IMR-90 (cell line): ENCODE data around the gene PLA2G4D. TPM values are rescaled to one million over a fixed set of nuclear protein-coding genes. Genes with fewer than 3 reads are reported as not detected.

Experiments used
- ATAC-seq: fragments of 200-7000 bp; cut with Tn5 transposase; 2 replicates; pipeline ENCODE4 v1.9.1; 2020; ENCODE audit warnings: low read depth, mild to moderate bottlenecking, moderate library complexity
- BruUV-seq: library from RNA; stranded (reverse); fragments of 400-500 nt; replicated peaks from 2 replicates; lab custom pipeline; 2021; lab: Mats Ljungman, UMichigan
- CTCF ChIA-PET: fragments of 300-600 bp; formaldehyde crosslinking; extraction: SDS; loops from one replicate; lab custom pipeline; 2021; ENCODE audit warnings: antibody characterized with exemption; lab: Yijun Ruan, JAX
- POLR2A ChIA-PET: fragments of 300-600 bp; sonication (Branson Sonifier 250); formaldehyde crosslinking; loops from one replicate; lab custom pipeline; 2022; ENCODE audit warnings: antibody characterized with exemption; ENCODE audit not compliant: unreplicated experiment; lab: Charles Lee
- DNase-seq: peaks from one replicate; pipeline ENCODE4 v3.0.0; 2013
- H2AFZ ChIP-seq: replicated peaks from 2 replicates; pipeline ENCODE3; 2013; ENCODE audit warnings: low read length, mild to moderate bottlenecking; ENCODE audit not compliant: poor library complexity
- H2AK5ac ChIP-seq: 2 replicates; pipeline ENCODE4 v1.6.1; 2013; ENCODE audit warnings: low read depth, low read length, inconsistent platforms
- H2AK9ac ChIP-seq: replicated peaks from 2 replicates; pipeline ENCODE3; 2013; ENCODE audit warnings: mild to moderate bottlenecking, low read depth, low read length, moderate library complexity; ENCODE audit not compliant: poor library complexity
- H2BK120ac ChIP-seq: 2 replicates; pipeline ENCODE4 v1.6.1; 2013; ENCODE audit warnings: low read depth, low read length, inconsistent platforms
- H2BK15ac ChIP-seq: 3 replicates; pipeline ENCODE4 v1.6.1; 2013; ENCODE audit warnings: low read depth, low read length, inconsistent platforms
- H2BK20ac ChIP-seq: 2 replicates; pipeline ENCODE4 v1.6.1; 2013; ENCODE audit warnings: low read depth, mild to moderate bottlenecking, inconsistent platforms, low read length, moderate library complexity
- H2BK5ac ChIP-seq: 2 replicates; pipeline ENCODE4 v1.6.1; 2013; ENCODE audit warnings: mild to moderate bottlenecking, low read depth, low read length, inconsistent platforms; ENCODE audit not compliant: poor library complexity, severe bottlenecking
- H3K14ac ChIP-seq: replicated peaks from 2 replicates; pipeline ENCODE4 v1.6.1; 2013; ENCODE audit warnings: low read depth, low read length, inconsistent platforms
- H3K18ac ChIP-seq: 2 replicates; pipeline ENCODE4 v1.6.1; 2013; ENCODE audit warnings: low read depth, low read length, control low read depth
- H3K23ac ChIP-seq: 2 replicates; pipeline ENCODE4 v1.6.1; 2013; ENCODE audit warnings: low read depth, low read length, inconsistent platforms
- H3K27ac ChIP-seq: 2 replicates; pipeline ENCODE4 v1.5.1; 2013; ENCODE audit warnings: mild to moderate bottlenecking, control low read depth, low read length; ENCODE audit not compliant: insufficient read depth
- H3K27me3 ChIP-seq: 2 replicates; pipeline ENCODE4 v1.6.1; 2013; ENCODE audit warnings: low read length; ENCODE audit not compliant: control insufficient read depth, insufficient read depth
- H3K36me3 ChIP-seq: 2 replicates; pipeline ENCODE4 v1.6.1; 2013; ENCODE audit warnings: low read length, mixed read lengths; ENCODE audit not compliant: control insufficient read depth, insufficient read depth
- H3K4ac ChIP-seq: 2 replicates; pipeline ENCODE4 v1.6.1; 2013; ENCODE audit warnings: low read depth, low read length, inconsistent platforms
- H3K4me1 ChIP-seq: 2 replicates; pipeline ENCODE4 v1.6.1; 2013; ENCODE audit warnings: low read length, mixed read lengths; ENCODE audit not compliant: control insufficient read depth, insufficient read depth
- H3K4me2 ChIP-seq: 2 replicates; pipeline ENCODE4 v1.6.1; 2013; ENCODE audit warnings: low read depth, mild to moderate bottlenecking, control low read depth, low read length, moderate library complexity
- H3K4me3 ChIP-seq: 2 replicates; pipeline ENCODE4 v1.5.1; 2013; ENCODE audit warnings: low read depth, mild to moderate bottlenecking, control low read depth, low read length, moderate library complexity; ENCODE audit not compliant: insufficient read depth
- H3K56ac ChIP-seq: 2 replicates; pipeline ENCODE4 v1.6.1; 2013; ENCODE audit warnings: low read length, inconsistent platforms; ENCODE audit not compliant: insufficient read depth; ENCODE audit errors: extremely low read depth
- H3K79me1 ChIP-seq, 2 experiments: 2 replicates each; pipeline ENCODE4 v1.6.1; 2013; ENCODE audit warnings: low read length in 2 of 2, inconsistent platforms in 1 of 2, low read depth in 1 of 2
- H3K9ac ChIP-seq: 2 replicates; pipeline ENCODE4 v1.6.1; 2013; ENCODE audit warnings: low read depth, low read length, control low read depth
- H3K9me1 ChIP-seq: 2 replicates; pipeline ENCODE4 v1.6.1; 2013; ENCODE audit warnings: low read length, inconsistent platforms; ENCODE audit not compliant: insufficient read depth
- H3K9me3 ChIP-seq: 2 replicates; pipeline ENCODE4 v1.6.1; 2013; ENCODE audit warnings: low read length; ENCODE audit not compliant: control insufficient read depth, insufficient read depth
- H4K20me1 ChIP-seq: 2 replicates; pipeline ENCODE4 v1.6.1; 2013; ENCODE audit warnings: low read length, inconsistent platforms; ENCODE audit not compliant: insufficient read depth
- H4K5ac ChIP-seq: 2 replicates; pipeline ENCODE4 v1.6.1; 2013; ENCODE audit warnings: mild to moderate bottlenecking, low read depth, low read length, control low read depth
- H4K8ac ChIP-seq, 2 experiments: 2 replicates each; pipeline ENCODE4 v1.6.1; 2013; ENCODE audit warnings: low read depth in 2 of 2, low read length in 2 of 2, control low read depth in 1 of 2, inconsistent platforms in 1 of 2
- H4K91ac ChIP-seq: 2 replicates; pipeline ENCODE4 v1.6.1; 2013; ENCODE audit warnings: low read depth, low read length, inconsistent platforms; ENCODE audit not compliant: insufficient read depth
- BHLHE40 ChIP-seq: fragments of 150-350 bp; IDR thresholded peaks from 2 replicates; pipeline ENCODE4 v1.6.1; 2016; ENCODE audit warnings: mild to moderate bottlenecking, low read depth, low read length
- CEBPB ChIP-seq: IDR thresholded peaks from 2 replicates; pipeline ENCODE4 v1.6.1; 2012; ENCODE audit warnings: low read depth, low read length, improper control_type of control experiment
- CHD1 ChIP-seq: IDR thresholded peaks from 2 replicates; pipeline ENCODE4 v1.6.1; 2012; ENCODE audit warnings: low read depth, low read length, improper control_type of control experiment
- CTCF ChIP-seq: conservative IDR thresholded peaks from 2 replicates; pipeline ENCODE4 v1.5.1; 2012; ENCODE audit warnings: mild to moderate bottlenecking, low read depth, low read length, improper control_type of control experiment
- ELK1 ChIP-seq: fragments of 150-350 bp; IDR thresholded peaks from 2 replicates; pipeline ENCODE4 v1.6.1; 2016; ENCODE audit warnings: low read depth, mild to moderate bottlenecking, low read length, moderate library complexity, borderline replicate concordance
- FOS ChIP-seq: fragments of 150-350 bp; IDR thresholded peaks from 2 replicates; pipeline ENCODE4 v1.6.1; 2016; ENCODE audit warnings: low read depth, low read length
- MAFK ChIP-seq: IDR thresholded peaks from 2 replicates; pipeline ENCODE4 v1.6.1; 2012; ENCODE audit warnings: low read depth, low read length, improper control_type of control experiment
- MAZ ChIP-seq: IDR thresholded peaks from 2 replicates; pipeline ENCODE4 v1.6.1; 2012; ENCODE audit warnings: low read depth, mild to moderate bottlenecking, low read length, improper control_type of control experiment, moderate library complexity, borderline replicate concordance
- MXI1 ChIP-seq: IDR thresholded peaks from 2 replicates; pipeline ENCODE4 v1.6.1; 2012; ENCODE audit warnings: low read depth, mild to moderate bottlenecking, low read length, moderate library complexity, borderline replicate concordance
- NFE2L2 ChIP-seq: fragments of 150-350 bp; IDR thresholded peaks from 2 replicates; pipeline ENCODE4 v1.6.1; 2016; ENCODE audit warnings: low read depth, mild to moderate bottlenecking, low read length
- POLR2A ChIP-seq: IDR thresholded peaks from 2 replicates; pipeline ENCODE4 v1.6.1; 2012; ENCODE audit warnings: mild to moderate bottlenecking, low read depth, low read length
- RAD21 ChIP-seq: IDR thresholded peaks from 2 replicates; pipeline ENCODE4 v1.6.1; 2012; ENCODE audit warnings: low read length, improper control_type of control experiment
- RCOR1 ChIP-seq: IDR thresholded peaks from 2 replicates; pipeline ENCODE4 v1.6.1; 2012; ENCODE audit warnings: mild to moderate bottlenecking, low read length, improper control_type of control experiment; ENCODE audit not compliant: insufficient replicate concordance
- RFX5 ChIP-seq: IDR thresholded peaks from 2 replicates; pipeline ENCODE4 v1.8.0; 2012; ENCODE audit warnings: low read depth, mild to moderate bottlenecking, low read length, moderate library complexity
- SMC3 ChIP-seq: fragments of 150-350 bp; IDR thresholded peaks from 2 replicates; pipeline ENCODE4 v1.6.1; 2016; ENCODE audit warnings: low read depth, mild to moderate bottlenecking, antibody characterized with exemption, low read length, moderate library complexity
- USF2 ChIP-seq: fragments of 150-350 bp; IDR thresholded peaks from 2 replicates; pipeline ENCODE4 v1.6.1; 2017; ENCODE audit warnings: mild to moderate bottlenecking, antibody characterized with exemption, low read length, low read depth
- WGBS, 2 experiments: methylation state at CpG; one replicate each; pipeline versions ENCODE4 v1.1.5 to v1.1.7; 2013; ENCODE audit warnings: missing lambda C conversion rate in 2 of 2; ENCODE audit not compliant: insufficient read length in 1 of 2; ENCODE audit errors: extremely low coverage in 2 of 2; 5-methylcytosine and 5-hydroxymethylcytosine counted together
- dilution Hi-C: fragments of 300-500 bp; cut with HindIII; formaldehyde crosslinking; loops from one replicate; pipeline ENCODE4 v1.14.3; 2018; ENCODE audit warnings: low sequenced_read_pairs; ENCODE audit not compliant: unreplicated experiment
- in situ Hi-C: fragments of 300-500 bp; cut with MboI; formaldehyde crosslinking; loops from 3 replicates; pipeline ENCODE4 v1.14.3; 2019; ENCODE audit warnings: low sequenced_read_pairs, inconsistent platforms, mixed read lengths
- intact Hi-C: fragments of 100-400 bp; cut with micrococcal nuclease; formaldehyde crosslinking; loops from 2 replicates; pipeline ENCODE4 v1.10.0; 2022
- polyA plus RNA-seq, 3 experiments: library from polyadenylated mRNA; depleted of rRNA; stranded (reverse); fragments of >200 nt; gene quantifications; 2 replicates each; pipeline ENCODE4 v1.2.3, GENCODE V29; 2012; ENCODE audit warnings: low replicate concordance in 1 of 3
- total RNA-seq: library from RNA; depleted of rRNA; stranded (reverse); fragments of >200 nt; gene quantifications from 2 replicates; pipeline ENCODE4 v1.2.3, GENCODE V29; 2012

Gene PLA2G4D
- total and polyA plus RNA-seq, 2 of the 4 experiments (the other 2 are of a cell fraction), result not detected

- dilution Hi-C loops, result no loop called here
- no peak for ATAC-seq
- CTCF ChIA-PET, result no interaction called here
Measured at GRCh38 chr15:42090370-42090769, 4.0 kb downstream of the PLA2G4D start.

More at GRCh38 chr15:42090370-42090769, 4.0 kb downstream of the PLA2G4D start:
- in situ Hi-C loops (no loop called here), intact Hi-C loops (no loop called here)
- no peak overlapping the region for H2AK5ac ChIP-seq
- no peaks in the 10 kb centered on the region for H3K9me3 ChIP-seq
- DNase-seq, result no peak
- H3K4ac ChIP-seq, result no peak overlapping the region
- no peak for TF ChIP-seq USF2
- TF ChIP-seq FOS, result no peak
- no peak for TF ChIP-seq CEBPB
- no peak for TF ChIP-seq MAFK
- TF ChIP-seq NFE2L2, result no peak
- no peak for TF ChIP-seq RAD21
- TF ChIP-seq MXI1, result no peak
- TF ChIP-seq BHLHE40, result no peak
- TF ChIP-seq RCOR1, result no peak
- no peak for TF ChIP-seq ELK1
- no peak for TF ChIP-seq RFX5
- no peak for TF ChIP-seq POLR2A
- TF ChIP-seq CTCF, result no peak
- no peak for TF ChIP-seq MAZ
- TF ChIP-seq SMC3, result no peak
- TF ChIP-seq CHD1, result no peak
- no peak overlapping the region for H2AFZ ChIP-seq
- H2AK9ac ChIP-seq, result no peak overlapping the region
- no peak overlapping the region for H2BK15ac ChIP-seq
- no peaks in the 10 kb centered on the region for H3K79me1 ChIP-seq
- no peak overlapping the region for H3K23ac ChIP-seq
- no peaks in the 10 kb centered on the region for H3K9me1 ChIP-seq
- H4K5ac ChIP-seq, result no peak overlapping the region
- no peak overlapping the region for H3K4me3 ChIP-seq
- no peaks in the 10 kb centered on the region for H3K4me1 ChIP-seq
- no peak overlapping the region for H2BK5ac ChIP-seq
- H3K9ac ChIP-seq, result no peak overlapping the region
- POLR2A ChIA-PET, result no interaction called here
- H3K14ac ChIP-seq, result no peak overlapping the region
- no peaks in the 10 kb centered on the region for H3K36me3 ChIP-seq
- no peak overlapping the region for H3K4me2 ChIP-seq
- H2BK120ac ChIP-seq, result no peak overlapping the region
- 47% methylated on average over 2 of the region's 7 CpGs; no CpG with 5 or more reads in 1 of the 2 experiments for WGBS, 2 experiments
- no peaks in the 10 kb centered on the region for H4K20me1 ChIP-seq
- BruUV-seq, result no TSS peak
- H3K18ac ChIP-seq, result no peak overlapping the region
- H3K56ac ChIP-seq, result no peak overlapping the region
- peaks cover 67% of the 10 kb centered on the region for H3K27me3 ChIP-seq
- no peak overlapping the region for H3K27ac ChIP-seq
- H4K91ac ChIP-seq, result no peak overlapping the region
- H4K8ac ChIP-seq, result no peak overlapping the region
- no peak overlapping the region for H2BK20ac ChIP-seq
